HG02973 (cell line): ENCODE measurements around the gene ISLR.

ENCODE experiments used
- ATAC-seq: cut with Tn5 transposase; IDR thresholded peaks from one replicate; pipeline ENCODE4 v1.9.1; 2021; ENCODE audit warnings: moderate library complexity; ENCODE audit not compliant: unreplicated experiment

Gene ISLR

DNA sequence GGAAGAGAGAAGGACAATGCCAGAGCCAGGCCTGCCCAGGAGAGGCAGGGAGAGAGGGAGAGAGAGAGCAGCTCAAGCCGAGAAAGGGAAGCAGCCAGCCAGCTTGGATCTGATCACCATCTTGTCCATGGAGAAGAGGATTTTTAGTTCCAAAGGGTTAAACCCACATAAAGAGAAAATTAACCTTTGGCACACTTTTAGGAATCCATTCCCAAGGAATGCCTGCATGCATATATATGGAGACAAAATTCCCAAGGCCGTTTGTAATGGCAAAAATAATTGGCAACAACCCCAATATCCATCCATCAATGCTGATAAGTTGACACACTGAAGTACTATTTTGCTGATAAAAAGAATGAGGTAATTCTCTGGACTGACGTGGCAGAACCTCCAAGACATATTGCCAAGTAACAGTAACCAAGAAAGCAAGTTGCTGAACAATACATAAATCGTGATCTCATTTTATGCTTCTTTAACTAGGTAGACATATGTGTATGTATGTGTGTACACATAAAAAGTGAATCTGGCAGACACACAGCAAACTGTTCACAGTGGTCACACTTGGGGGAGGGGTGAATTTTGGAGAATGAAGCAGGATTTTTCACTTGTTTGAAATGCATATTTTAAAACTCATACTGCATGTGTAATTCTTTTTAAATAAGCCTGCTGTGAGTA is 36.6 kb downstream of the ISLR start:
- ATAC-seq, result no peak

DNA sequence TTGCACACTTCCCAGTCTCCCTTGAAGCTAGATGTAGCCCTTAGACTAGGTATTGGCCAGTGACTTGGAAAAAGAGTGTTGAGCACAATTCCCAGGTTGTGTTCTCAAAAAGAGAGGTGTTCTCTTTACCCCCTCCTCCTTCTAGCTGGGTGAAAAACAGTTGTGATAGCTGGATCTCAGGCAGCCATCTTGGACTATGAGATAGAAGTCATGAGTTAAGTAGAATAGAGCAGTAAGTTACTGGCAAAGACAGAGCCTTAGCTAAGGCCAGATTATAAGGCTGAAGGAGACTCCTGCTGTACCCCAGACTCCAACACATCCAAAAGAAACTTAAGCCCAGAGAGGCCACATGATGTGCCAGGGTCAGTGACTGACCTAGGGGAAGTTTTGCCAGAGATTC is 37.2 kb downstream of the ISLR start:
- ATAC-seq, result no peak

DNA sequence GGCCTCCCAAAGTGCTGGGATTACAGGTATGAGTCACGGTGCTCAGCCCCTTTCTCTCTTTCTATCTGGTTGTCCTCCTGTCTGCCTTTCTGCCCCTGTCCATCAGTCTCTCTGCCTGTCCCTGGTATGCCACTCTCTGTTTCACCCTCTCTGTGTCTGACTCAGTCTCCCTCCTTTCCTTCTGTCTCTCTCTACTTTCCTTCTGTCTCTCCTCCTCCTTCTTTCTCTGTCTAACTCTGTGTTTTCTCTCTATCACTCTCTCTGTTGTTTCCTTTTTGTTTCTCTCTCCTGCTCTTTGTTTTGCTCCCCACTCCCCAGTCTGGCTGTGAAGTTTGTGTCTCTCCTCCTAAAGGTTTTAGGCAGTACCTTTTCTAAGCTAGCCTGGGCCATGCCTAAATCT is 38.1 kb downstream of the ISLR start:
- no peak for ATAC-seq

DNA sequence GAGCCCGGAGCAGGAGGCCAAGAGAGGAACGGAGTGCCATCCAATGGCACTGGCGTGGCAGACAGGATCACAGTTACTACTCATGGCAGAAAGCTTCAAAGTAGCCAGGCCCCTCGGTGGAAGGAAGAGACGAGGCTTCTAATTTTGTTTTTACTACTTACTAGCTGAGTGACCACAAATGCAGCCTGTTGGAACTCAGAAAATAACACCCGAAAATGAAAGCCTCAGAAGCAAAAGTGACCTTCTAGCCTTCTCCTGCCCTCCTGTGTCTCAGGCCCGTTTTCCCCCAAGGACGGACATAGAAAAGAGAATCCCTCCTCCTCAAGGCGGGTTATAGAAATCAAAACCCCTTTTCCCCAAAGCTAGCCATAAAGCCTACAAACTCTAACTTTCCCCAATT is 39.0 kb downstream of the ISLR start:
- ATAC-seq, result no peak

DNA sequence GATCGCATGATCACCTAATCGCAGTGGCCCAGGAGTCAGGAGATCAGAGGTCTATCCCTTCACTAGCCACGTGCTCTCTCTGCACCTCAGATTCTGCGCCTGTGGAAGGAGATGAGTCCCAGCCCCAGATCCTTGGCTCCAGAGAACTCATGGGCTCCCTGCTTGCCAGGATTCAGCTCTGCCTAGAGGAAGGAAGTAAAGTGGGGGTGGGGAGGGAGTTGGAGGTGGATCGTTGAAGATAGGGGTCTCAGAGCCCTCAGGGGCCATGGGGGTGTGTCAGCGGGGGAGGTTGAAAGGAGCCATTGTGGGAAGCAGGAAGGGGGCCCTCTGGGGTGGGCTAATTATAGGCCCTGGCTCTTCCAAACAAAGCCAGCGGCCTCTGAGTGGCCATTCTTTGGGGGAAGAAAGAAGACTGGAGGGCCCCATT is 40.4 kb downstream of the ISLR start:
- no peak for ATAC-seq

DNA sequence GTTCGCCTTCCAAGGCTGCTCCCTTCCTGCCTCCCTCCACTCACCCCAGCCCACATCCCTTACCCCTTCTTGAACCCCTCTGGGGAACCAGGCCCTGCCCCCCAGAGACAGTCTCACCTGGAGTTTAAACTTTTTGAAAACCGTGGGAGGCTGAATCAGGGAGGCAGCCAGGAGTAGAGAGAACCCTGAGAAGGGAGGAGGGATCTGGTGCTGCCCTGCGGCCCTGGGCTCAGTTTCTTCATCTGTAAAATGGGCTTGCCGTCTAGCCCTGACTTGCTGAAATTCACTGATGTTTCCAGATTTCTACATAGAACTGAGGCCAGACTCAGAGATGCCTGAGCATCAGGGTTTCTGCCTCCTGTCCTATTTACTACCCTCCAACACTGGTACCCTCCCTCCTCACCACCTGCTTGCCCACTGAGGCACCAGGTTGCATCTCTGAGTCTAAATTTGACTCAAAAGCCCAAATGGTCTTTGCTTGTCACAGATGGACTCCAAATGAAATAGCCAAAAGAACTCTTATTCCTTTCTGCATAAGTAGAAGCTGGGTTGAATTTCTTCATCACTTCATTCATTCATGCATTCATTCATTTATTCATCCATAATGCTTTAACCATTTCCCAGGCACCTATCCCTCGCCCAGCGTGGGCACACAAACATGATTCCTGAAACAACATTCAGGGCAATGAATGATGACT is 41.0 kb downstream of the ISLR start:
- ATAC-seq, result no peak

DNA sequence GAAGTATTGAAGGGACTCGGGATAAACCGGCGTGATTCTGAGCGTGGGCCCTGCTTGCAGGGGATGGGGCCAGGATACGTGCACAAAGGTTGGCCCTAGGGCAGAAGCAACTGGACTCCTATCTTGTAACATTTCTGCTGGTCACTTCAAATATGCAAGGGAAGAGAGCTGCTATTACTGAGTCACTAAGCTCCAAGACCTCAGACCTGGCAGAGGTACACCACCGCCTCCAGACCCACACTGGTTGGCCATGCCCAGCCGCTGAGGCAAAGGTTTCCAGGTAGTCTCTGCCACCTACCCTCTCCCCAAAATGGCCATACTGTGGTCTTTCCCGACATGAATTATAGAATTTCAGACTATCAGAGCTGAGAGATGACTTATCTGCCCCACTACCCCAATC is 42.4 kb downstream of the ISLR start:
- ATAC-seq, result no peak

DNA sequence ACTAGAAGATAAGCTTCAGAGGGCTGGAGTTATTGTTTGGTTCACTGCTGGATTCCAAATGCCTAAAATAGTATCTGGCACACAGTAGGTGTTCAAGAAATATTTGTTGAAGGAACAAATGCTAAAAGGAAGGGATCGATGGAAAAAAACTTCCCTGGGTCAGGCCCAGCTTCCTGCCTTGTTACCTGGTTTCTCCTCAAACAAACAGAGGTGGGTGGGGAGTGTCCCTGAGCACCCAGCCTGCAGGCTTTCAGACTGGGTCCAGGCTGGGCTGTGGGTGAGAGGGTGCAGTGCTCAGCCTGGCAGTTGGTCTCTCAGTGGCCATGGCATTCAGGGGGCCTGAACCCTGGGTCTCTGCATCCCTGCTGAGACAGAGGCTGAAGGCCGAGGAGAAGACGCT is 43.4 kb downstream of the ISLR start:
- no peak for ATAC-seq

DNA sequence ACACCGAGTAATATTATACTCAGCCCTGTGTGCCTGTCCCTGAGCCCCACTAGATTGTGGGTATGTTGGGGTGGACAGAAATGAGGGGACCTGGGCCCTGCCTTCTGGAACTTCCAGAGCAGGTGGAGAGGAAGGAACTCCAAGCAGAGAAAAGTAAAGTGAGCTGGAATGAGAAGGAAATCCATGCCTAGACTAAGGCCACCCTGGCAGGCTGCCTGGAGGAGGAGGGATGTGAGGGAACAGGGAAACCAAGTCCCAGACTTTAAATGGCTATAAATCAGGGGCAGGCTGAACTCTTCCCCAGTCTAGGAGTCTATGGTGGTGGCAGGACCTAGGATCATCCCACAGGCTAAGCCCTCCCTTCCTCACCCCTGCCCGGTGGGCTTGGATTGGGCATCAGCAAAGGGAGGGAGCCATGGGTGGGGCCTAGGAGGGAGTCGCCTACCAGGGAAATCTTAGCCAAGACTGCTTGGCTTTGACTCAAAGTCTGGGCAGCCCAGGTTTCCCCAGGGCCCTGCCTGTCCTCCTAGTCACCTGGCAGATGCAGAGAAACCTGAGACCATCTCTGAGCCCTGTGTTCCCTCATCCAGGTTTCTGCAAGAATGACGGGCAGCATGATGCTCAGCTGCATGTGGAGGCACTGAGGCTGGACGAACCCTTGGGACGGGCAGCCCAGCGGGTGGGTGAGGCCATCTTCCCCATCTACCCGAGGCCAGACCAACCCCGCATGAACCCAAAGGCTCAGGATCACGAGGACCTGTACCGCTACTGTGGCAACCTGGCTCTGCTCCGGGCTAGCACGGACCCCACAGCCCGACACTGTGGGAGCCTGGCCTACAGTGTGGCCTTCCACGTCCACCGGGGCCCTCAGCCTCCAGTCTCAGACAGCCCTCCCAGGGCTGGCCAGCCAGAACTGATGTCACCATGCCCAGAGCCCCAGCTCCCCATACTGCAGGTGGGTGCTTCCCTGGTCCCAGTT is 44.7 kb downstream of the ISLR start:
- ATAC-seq, result no peak

DNA sequence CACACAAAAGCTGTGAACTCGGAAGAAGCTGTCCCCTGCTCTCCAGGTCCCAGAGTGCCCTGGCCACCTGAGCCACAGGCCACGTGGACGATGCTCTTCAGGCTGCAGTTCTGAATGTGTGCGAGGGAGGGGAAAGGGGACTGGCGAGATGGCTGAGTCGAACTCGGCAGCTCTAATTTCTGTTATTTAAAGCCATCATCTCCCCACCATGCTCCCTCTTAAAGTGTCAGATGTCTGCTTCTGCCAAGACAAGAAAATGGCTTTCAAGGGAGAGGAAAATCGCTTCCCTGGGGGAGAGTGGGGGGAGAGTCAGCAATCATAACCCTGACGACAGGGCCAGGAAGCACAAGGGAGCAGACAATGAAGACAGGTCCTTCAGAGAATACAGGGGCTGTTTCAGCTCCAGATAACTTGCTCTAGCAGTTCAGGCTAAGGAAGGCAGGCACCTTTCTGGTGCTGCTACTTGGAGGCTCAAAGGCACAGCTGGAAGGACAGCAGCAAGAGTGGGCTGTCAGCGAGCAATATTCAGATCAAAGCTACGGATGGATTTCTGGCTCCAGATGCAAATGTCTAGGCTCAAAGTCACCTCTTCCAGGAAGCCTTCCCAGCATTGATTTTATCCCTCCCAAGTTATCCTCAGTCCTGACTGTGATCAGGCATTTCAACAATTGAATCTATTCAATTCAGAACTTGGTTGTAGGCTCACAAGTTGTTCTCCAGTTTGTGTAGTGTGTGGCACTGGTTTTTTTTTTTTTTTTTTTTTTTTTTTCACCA is 47.2 kb downstream of the ISLR start:
- ATAC-seq, result no peak

DNA sequence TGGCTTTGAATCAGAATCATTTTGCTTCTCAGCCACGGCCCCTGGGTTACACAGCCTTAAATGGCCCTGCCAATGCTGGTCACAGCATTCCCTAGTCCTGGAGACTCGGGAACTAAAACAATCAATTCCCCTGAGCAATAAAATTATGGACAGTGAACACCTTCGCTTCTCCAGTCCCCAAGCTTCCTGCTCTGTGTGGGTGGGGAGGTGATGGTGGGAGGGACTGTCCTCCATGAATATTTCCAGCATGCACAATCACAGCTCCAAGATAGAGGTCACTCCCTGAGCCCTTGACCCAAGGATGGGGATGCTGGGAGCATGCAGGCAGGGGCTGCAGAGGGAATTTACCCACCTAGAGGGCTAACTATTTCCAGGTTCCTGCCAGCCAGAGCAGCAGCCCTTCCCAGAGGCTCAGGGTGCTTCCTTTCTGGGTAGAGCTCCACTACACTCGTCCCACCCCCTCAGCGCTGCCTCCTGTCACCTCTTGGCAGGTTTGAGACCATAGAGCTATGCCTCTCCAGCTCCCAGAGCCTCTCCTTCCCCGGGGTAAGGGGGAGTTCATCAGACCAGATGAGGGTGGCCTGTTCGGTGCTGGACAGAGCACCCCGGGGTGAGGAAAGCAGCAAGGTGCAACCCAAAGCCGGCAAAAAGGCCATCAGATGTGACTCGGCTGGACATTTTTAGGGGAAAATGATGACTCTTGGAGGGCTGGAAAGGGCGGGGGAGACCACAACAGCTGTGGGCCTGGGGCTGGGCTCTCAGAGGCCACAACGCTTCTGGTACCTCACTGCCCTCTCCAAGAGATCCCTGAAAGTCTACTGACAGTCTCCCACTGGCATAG is 48.1 kb downstream of the ISLR start:
- ATAC-seq, result no peak

DNA sequence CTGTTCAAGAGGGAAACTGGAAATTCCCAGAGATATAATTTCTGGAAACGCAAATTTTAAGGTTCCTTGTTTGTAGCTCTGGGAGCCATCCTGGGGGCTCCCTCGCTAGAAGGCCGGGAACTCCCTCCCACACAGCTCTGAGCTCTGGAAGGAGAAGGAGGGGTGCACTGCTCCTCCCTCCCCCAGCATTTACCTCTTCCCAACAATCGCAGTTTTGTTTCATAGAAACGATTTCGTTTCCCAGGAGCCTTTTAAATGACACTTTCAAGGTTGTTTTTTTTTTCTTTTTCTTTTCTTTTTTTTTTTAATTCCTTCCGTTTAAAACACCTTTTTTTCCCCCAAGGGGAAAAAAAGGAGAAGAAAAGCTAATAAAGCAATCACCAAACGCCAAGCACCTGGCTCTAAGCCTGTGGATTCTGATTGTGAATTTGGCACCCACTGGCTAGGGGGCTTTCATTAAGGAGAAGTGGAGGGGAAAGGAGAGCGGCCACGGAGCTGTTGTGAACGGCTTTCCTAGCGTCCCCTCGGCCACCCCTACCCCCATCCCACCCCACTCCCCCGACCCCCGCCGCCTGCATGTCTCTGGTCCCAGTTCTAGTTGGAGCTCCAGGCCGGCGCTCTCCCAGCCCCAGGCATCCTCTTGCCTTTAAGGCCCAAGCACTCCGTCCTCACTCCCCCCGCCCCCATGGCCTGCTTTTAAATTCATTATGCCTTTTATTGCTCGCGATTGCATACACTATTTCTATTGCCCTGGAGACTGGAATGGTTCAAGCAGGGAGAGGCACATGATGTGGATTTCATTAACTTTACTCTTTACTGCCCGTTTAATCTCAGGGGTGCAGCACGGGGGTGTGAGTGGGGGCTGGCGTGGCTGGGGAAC is 49.0 kb downstream of the ISLR start:
- no peak for ATAC-seq

DNA sequence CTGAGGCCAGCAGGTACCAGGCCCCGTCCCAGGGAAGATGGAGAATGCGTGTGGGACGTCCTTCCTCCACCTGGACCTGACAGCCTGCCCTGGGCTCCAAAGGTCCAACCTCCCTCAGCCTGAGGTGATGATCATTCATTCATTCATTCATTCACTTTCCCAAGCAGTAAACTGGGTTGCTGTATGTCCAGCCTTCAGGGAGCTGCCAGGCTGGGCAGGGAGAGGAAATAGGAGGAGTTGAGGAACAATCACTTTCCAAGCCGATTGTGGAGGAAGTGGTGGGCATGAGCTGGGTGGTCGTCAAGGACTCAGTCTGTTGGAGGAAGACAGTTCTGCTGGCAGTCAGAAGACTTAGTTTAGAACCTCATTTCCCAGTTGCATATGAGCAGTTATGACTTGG is 52.4 kb downstream of the ISLR start:
- ATAC-seq, result no peak
